OCI-LY3 (cell line): Measurements from ENCODE around the gene C10orf105.

Experiments
- EZH2phosphoT487 ChIP-seq: fragments of 200-600 bp; shearing (Covaris generic); IDR thresholded peaks from 2 replicates; pipeline ENCODE4 v1.6.1; 2018; ENCODE audit warnings: antibody characterized with exemption, mixed run types, low read depth
- TF ChIP-seq, protein P1 (sequence below): fragments of 200-600, 300-600 bp; sonication (generic); IDR thresholded peaks from 2 replicates; pipeline ENCODE4 v1.5.1; 2014; ENCODE audit warnings: antibody characterized with exemption, low read length, low read depth

DNA sequence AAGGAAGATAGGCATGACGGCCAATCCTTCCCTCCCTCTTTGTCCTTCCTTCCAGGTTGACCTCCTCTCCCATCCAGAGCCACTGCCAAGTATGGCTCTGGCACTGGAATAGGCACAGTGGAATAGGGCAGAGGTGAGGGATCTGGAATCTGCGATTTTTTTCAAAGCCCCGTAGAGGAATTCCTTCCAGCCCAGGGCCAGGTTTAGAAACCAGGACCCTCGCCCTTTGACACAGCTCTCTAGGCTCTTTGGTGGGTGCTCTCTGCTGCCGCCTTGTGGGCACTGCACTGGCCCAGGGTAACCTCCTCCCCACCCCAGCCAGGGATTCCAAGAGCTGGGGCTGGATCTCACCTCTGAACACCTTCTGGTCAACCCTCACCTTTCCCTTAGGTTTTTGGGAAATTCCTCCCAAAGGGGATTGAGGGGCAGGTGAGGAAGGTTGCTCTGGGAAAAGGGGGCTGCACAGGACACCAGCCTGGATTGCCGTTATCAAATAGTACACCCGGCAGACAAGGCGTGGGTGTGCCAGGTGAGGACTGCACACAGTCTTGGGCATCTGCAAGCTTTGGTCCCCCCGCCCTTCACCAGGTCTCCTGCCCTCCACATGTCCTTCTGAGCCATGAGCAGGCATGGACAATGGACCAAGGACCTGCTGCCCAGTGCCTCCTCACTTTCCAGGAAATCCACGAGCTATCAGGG lies 22.8 kb downstream of the C10orf105 start:
- TF ChIP-seq, protein P1, sequence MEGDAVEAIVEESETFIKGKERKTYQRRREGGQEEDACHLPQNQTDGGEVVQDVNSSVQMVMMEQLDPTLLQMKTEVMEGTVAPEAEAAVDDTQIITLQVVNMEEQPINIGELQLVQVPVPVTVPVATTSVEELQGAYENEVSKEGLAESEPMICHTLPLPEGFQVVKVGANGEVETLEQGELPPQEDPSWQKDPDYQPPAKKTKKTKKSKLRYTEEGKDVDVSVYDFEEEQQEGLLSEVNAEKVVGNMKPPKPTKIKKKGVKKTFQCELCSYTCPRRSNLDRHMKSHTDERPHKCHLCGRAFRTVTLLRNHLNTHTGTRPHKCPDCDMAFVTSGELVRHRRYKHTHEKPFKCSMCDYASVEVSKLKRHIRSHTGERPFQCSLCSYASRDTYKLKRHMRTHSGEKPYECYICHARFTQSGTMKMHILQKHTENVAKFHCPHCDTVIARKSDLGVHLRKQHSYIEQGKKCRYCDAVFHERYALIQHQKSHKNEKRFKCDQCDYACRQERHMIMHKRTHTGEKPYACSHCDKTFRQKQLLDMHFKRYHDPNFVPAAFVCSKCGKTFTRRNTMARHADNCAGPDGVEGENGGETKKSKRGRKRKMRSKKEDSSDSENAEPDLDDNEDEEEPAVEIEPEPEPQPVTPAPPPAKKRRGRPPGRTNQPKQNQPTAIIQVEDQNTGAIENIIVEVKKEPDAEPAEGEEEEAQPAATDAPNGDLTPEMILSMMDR = peak; percentile 78
- no peak for TF ChIP-seq EZH2phosphoT487
